H1 (cell line): ENCODE data around the gene CUX1.

Source experiments
- CTCF ChIP-seq, 3 experiments: IDR thresholded peaks; 1 replicate in 2 of 3; 2 replicates in 1 of 3; pipeline versions ENCODE4 v1.5.1 to v1.6.1; 2011; ENCODE audit warnings: low read length in 3 of 3, mild to moderate bottlenecking in 3 of 3, inconsistent platforms in 2 of 3, low read depth in 1 of 3, moderate library complexity in 1 of 3; ENCODE audit not compliant: insufficient read depth in 1 of 3; ENCODE audit errors: control extremely low read depth in 1 of 3
- GABPA ChIP-seq: IDR thresholded peaks from 2 replicates; pipeline ENCODE4 v1.6.1; 2011; ENCODE audit warnings: mild to moderate bottlenecking, low read length, moderate library complexity, borderline replicate concordance; ENCODE audit not compliant: insufficient read depth
- RXRA ChIP-seq: IDR thresholded peaks from 2 replicates; pipeline ENCODE4 v1.6.1; 2011; ENCODE audit warnings: low read depth, mild to moderate bottlenecking, low read length, moderate library complexity; ENCODE audit not compliant: insufficient read depth

GRCh38 chr7:101972627-101973026 is 155.2 kb downstream of the CUX1 start:
- TF ChIP-seq CTCF (IDR thresholded peaks at IDR 0.05; ENCODE audit: control extremely low read depth in 1 of 3, insufficient read depth in 1 of 3, low read depth in 1 of 3, low read length in 3 of 3): no peak
- TF ChIP-seq GABPA: no peak
- TF ChIP-seq RXRA: no peak
